Fibroblast of skin of left biceps (primary cell): Measurements from ENCODE around the gene NETO2.
A peak's percentile ranks its signal among the peaks of the same experiment; 100 is the strongest.

ENCODE experiments used
- DNase-seq, 2 experiments: peaks; one replicate each; pipeline ENCODE4 v3.0.0-alpha.2; 2013; ENCODE audit warnings: low read depth in 2 of 2

NETO2 gene

GRCh38 chr16:47045023-47045422 is 98.7 kb downstream of the NETO2 start:
- no peak for DNase-seq

- DNase-seq = no peak
Observed at GRCh38 chr16:47043970-47044684, 99.6 kb downstream of the NETO2 start.

- DNase-seq = no peak
Observed at GRCh38 chr16:47043200-47043599, 100.5 kb downstream of the NETO2 start.

GRCh38 chr16:47037746-47038458 is 105.8 kb downstream of the NETO2 start:
- peak; percentile 31 to 46 for DNase-seq

- DNase-seq = no peak
Observed at GRCh38 chr16:47037396-47037745, 106.4 kb downstream of the NETO2 start.

- no peak for DNase-seq
Observed at GRCh38 chr16:47036201-47036600, 107.5 kb downstream of the NETO2 start.

- DNase-seq = no peak
Observed at GRCh38 chr16:47035436-47035835, 108.3 kb downstream of the NETO2 start.

GRCh38 chr16:47034455-47034854 is 109.3 kb downstream of the NETO2 start:
- no peak for DNase-seq

GRCh38 chr16:47033176-47033575 is 110.6 kb downstream of the NETO2 start:
- no peak for DNase-seq

- DNase-seq = no peak
Observed at GRCh38 chr16:47029724-47030123, 114.0 kb downstream of the NETO2 start.

GRCh38 chr16:47028767-47029377 is 114.9 kb downstream of the NETO2 start:
- DNase-seq = no peak
